NAMALWA (cell line): ENCODE measurements around the gene SDK1.
"Not testable (repeated sequence)": the region's sequence is repeated elsewhere in the genome, so short reads cannot be mapped to it uniquely, and the experiment has no call there.

Experiments
- DNase-seq: peaks from one replicate; pipeline ENCODE4 v3.0.0-alpha.2; 2015; ENCODE audit warnings: low spot score

The SDK1 gene

GRCh38 chr7:4076701-4077294, 775.7 kb downstream of the SDK1 start:
- DNase-seq, result no peak

DNA sequence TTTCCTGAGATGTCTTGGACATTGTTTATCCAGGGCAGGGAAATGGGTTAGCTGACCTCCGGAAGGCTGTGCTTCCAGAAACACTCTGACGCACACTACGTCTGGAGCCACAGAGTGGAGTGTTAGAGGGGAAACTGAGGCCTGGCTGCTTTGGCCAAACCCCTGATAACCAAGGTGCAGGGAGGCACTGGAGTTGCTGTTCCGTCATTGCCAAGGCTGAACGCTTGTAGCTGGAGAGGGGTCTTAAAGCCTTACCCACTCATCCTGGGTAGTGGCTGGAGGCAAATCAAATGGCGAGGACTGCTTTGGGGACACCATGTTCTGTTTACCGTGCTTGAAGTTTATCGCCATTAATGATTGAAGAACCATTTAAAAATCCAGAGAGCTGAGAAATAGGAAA, 776.9 kb downstream of the SDK1 start:
- DNase-seq, result no peak

DNA sequence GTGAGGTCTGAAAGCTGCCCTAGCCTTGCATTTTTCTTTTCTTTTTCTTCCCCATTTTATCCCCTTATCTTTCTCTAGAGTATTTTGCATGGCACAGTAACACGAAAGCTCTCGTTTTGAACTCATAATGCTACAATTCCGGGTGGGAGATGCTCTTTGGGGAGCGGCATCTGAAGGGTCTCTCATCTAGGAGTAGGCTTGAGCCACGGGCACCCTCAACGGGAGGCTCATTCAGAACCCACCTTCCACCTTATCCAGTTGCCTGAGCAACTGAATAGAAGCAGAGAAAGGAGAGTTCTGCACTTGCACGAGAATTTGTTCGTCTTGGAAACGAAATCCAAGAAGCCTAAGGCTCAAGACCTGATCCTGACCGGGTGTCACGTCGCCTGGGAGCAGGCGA, 777.5 kb downstream of the SDK1 start:
- no peak for DNase-seq

GRCh38 chr7:4079366-4079765, 778.3 kb downstream of the SDK1 start:
- no peak for DNase-seq

DNA sequence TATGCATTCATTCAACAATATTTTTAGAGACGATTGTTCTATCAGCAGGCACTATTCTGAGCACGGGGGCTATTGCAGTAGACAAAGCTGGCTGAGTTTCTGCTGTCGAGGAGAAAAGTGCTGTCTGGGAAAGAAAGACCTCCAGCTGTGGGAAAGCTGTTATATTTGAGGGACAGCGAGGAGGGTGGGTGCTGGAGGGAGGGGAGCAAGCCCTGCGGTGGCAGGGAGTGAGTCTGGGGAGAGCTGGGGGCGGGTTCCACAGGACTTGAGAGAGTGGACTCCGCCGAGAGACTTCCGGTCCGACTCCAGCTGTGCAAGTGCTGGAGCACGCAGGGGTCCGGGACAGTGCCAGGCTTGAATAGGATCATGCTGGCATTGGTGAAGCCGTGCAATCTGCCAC, 778.9 kb downstream of the SDK1 start:
- DNase-seq, result no peak

GRCh38 chr7:4080954-4081353, 779.9 kb downstream of the SDK1 start:
- DNase-seq, result no peak

- DNase-seq, result no peak
These were observed 782.5 kb downstream of the SDK1 start for GRCh38 chr7:4083513-4083912.

GRCh38 chr7:4084271-4084670, 783.2 kb downstream of the SDK1 start:
- no peak for DNase-seq

DNA sequence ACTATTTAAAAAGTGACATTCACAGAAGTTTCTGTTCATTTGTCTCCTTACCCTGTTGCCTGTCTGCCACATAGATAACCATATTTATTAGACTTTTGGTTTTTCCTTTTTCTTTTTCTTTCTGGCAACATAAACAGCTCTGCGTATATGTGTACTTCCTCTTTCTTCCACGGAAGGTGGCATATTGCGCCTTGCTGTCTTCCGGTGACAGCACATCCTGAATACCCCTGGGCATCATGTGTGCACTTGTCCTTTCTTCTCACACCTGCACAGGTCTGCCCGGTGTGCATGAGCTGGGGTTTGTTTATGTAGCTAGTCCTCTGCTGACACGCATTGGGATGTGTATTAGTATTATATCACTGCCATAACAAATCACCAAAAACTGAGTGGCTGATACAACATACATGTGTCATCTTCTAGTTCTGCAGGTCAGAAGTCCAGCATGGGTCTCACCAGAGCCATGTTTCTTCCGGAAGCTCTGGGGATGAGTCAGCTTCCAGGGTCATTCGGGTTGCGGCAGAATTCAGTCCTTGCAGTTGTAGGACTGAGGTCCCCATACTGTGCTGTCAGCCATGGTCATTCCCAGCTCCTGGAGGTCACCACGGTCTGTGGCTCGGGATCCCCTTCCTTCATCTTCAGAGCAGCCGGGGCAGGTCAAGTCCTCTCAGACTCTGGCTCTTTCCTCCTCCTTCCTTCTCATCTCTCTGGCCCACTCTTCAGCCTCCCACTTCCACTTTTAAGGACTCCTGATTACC, 785.1 kb downstream of the SDK1 start:
- no peak for DNase-seq

GRCh38 chr7:4086723-4087122, 785.7 kb downstream of the SDK1 start:
- no peak for DNase-seq

GRCh38 chr7:4091767-4092166, 790.7 kb downstream of the SDK1 start:
- DNase-seq, result no peak

GRCh38 chr7:4093035-4093434, 792.0 kb downstream of the SDK1 start:
- DNase-seq, result no peak

DNA sequence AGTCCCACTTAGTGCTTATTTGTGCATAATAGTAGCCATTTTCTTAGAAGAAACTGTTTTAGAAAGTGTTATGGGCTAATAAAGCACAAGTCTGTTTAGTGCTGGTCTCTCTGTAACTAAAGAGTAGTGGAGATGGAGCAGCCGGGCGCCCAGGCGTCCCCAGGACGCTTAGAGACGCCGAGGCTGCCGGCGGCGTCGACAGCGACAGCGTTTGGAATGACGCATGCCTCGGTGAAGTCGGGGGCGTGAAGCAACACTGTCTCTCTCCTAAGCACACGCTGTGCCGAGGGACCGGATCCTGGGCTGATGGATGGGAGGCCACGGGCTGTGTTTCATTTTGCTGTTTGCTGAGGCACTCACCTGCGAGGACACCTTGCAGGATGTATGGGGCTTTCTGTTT, 792.4 kb downstream of the SDK1 start:
- no peak for DNase-seq

GRCh38 chr7:4094158-4094557, 793.1 kb downstream of the SDK1 start:
- not testable (repeated sequence) for DNase-seq

GRCh38 chr7:4097001-4097609, 796.1 kb downstream of the SDK1 start:
- DNase-seq, result no peak

DNA sequence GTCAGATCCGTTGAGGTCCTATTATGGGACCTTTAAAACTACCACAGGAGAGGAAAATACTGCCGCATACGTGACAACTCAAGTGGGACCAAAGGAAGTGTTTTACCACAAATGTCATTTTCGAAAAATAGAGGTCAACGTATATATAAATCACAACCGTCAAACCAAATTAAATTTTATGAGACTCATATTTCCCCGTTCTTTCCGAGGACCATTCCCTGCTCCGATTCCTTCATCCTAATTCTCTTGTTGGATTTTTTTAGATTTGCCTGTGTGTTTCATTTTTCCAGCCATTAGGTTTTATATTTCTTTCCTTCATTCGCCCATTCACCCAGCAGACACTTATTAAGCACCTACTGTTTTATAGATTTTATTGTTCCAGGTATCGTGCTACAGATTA, 797.1 kb downstream of the SDK1 start:
- no peak for DNase-seq

GRCh38 chr7:4099651-4100050, 798.6 kb downstream of the SDK1 start:
- no peak for DNase-seq

DNA sequence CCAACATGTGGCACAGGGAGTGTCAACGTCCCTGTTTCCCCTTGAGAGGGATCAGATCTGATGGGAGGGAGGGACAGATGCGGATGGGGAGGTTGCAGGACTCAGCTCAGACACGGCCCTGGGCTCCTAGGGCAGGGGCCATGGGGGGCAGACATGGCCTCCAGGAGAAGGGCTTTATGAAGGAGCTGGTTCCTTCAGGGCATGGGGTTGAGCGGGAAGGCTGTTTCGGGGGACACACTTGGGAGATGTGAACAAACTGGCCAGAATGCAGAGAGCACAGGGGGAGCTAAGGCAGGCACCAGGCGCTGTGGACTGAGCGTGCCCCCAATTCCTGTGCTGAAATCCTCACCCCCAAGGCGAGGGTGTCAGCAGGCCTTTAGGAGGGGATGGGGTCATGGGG, 799.1 kb downstream of the SDK1 start:
- no peak for DNase-seq

- no peak for DNase-seq
These were observed 799.6 kb downstream of the SDK1 start for GRCh38 chr7:4100691-4101090.

DNA sequence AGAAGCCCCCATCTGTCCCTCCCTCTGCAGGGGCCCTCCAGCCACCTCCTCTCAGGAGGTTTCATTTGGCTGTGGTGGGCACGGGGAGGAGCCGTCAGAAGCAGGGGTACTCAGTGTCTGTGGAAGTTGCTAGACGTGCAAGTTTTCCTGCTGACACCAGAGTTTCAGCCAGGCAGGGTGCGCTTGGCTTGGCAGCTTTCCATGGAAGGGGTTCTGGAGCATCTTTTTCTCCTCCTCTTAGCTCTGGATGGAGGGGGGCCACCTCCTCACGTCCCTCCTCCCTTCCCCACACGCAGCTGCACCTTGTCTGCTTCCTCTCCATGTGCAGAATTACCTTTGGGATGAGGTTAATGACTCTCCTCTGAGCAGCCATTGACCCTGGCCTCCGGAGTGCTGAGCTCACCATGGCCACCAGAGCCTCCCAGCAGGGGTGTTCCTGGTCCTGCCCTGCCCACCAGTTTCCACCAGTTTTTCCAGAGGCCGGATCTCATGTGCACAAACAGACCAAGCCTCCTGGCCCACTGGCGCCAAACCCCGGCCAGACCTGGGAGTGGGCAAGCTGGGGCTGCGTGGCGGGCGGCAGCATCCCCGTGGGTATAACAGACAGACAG, 801.3 kb downstream of the SDK1 start:
- no peak for DNase-seq

DNA sequence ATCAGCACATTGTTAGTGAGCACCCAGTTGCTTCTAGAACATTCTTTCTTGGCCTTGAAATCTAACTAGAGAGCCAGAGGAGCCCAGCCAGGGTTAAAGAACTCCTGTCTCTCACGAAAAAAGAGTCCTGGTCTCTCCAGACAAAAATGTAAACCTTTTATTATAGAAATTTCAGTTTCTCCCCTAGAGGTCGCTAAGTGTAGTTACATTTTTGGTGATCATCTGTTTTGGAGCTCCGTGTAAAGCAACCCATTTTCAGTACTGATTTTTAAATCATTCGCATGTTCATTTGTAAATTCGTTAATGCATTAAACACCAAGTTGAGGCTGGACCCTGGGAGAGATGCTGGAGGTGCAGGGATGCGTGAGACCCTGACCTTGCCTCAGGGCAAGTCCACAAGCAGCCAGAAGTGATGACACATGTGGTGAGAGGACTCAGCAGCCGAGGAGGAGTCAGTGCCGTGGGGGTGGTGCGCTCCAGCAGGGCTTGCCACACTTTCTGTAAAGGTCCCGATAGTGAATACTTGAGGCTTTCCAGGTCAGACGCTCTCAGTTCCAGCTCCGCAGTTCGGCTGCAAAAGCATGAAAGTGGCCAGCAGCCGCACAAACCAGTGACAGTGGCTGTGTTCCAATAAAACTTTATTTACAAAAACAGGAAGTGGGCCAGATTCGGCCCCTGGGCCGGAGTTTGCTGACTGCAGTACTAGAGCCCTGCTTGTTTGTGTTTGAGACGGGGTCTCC, 802.5 kb downstream of the SDK1 start:
- DNase-seq, result peak; percentile 68

DNA sequence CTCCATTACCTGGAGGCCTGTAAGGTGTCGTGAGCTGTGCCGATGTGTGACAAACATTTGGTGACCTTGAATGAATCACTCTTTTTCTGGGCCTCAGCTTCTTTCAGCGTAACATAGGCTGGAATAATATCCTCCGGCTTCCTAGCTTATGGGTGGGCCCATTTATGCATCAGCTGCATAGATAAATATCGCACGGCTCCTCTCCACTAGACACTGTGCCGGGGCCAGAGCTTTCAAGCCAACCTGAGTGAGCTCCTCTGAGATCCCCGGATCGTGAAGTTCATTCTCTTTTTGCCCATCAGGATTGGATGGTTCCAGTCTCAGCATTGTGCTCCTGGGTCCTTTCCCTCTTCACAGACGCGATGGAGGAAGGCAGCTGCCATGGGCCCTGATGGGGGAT, 806.8 kb downstream of the SDK1 start:
- no peak for DNase-seq

DNA sequence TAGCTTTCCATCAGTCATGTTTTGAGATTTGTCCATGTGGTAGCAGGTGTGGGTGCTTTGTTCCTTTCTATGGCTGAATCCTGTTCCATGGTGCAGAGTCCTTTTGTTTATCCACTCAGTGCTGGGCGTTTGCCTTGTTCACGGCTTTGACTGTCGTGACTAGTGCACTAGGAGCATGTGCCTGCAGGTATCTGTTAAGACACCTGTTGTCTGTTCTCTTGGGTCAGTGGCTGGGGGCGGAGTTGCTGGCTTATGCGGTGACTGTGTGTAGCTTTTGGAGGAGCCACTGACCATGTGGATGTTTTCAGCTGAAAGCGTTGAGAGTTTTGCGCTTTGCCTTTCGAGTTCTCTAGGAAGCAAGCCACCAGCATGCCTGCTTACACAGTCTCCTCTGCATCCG, 807.9 kb downstream of the SDK1 start:
- DNase-seq, result no peak
